GM12874 (cell line): ENCODE measurements around the gene HLA-DQA2.

ENCODE experiments used
- CTCF ChIP-seq: IDR thresholded peaks from 2 replicates; pipeline ENCODE4 v1.5.1; 2011; ENCODE audit warnings: low read depth, mild to moderate bottlenecking, control low read depth, low read length, moderate library complexity; ENCODE audit not compliant: insufficient read depth

Gene HLA-DQA2

GRCh38 chr6:32716396-32716795 lies 24.8 kb upstream of the HLA-DQA2 start:
- TF ChIP-seq CTCF = no peak

- no peak for TF ChIP-seq CTCF
Observed at GRCh38 chr6:32718879-32719278, 22.3 kb upstream of the HLA-DQA2 start.

- no peak for TF ChIP-seq CTCF
Observed at GRCh38 chr6:32738126-32738525, 3.1 kb upstream of the HLA-DQA2 start.

- no peak for TF ChIP-seq CTCF
Observed at GRCh38 chr6:32742374-32742773, 1.2 kb downstream of the HLA-DQA2 start.

GRCh38 chr6:32744776-32745175 lies 3.6 kb downstream of the HLA-DQA2 start:
- TF ChIP-seq CTCF = no peak

- no peak for TF ChIP-seq CTCF
Observed at GRCh38 chr6:32752580-32752979, 11.4 kb downstream of the HLA-DQA2 start.

GRCh38 chr6:32759669-32760068 lies 18.5 kb downstream of the HLA-DQA2 start:
- TF ChIP-seq CTCF = no peak

GRCh38 chr6:32761072-32761471 lies 19.9 kb downstream of the HLA-DQA2 start:
- no peak for TF ChIP-seq CTCF
